ENCODE results near the gene CUEDC2. TPM values are rescaled to one million over a fixed set of nuclear protein-coding genes. Genes with fewer than 3 reads are reported as not detected.

CUEDC2 gene
- total RNA-seq, 1 donor from 2014 or later, result 29.7 TPM

GRCh38 chr10:102434394-102435132, 2.2 kb upstream of the CUEDC2 start:
- FAIRE-seq (no peak), DNase-seq (ENCODE audit: low read depth) (peak; percentile 60)
- TF ChIP-seq, protein P1, sequence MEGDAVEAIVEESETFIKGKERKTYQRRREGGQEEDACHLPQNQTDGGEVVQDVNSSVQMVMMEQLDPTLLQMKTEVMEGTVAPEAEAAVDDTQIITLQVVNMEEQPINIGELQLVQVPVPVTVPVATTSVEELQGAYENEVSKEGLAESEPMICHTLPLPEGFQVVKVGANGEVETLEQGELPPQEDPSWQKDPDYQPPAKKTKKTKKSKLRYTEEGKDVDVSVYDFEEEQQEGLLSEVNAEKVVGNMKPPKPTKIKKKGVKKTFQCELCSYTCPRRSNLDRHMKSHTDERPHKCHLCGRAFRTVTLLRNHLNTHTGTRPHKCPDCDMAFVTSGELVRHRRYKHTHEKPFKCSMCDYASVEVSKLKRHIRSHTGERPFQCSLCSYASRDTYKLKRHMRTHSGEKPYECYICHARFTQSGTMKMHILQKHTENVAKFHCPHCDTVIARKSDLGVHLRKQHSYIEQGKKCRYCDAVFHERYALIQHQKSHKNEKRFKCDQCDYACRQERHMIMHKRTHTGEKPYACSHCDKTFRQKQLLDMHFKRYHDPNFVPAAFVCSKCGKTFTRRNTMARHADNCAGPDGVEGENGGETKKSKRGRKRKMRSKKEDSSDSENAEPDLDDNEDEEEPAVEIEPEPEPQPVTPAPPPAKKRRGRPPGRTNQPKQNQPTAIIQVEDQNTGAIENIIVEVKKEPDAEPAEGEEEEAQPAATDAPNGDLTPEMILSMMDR (IDR thresholded peaks at IDR 0.05; ENCODE audit: insufficient read depth, low read length, severe bottlenecking), result no peak
- Histone ChIP-seq H3K27me3 (ENCODE audit: control insufficient read depth, insufficient read depth, low read length) (no peaks in the 10 kb centered on the region), H3K4me3 (ENCODE audit: low read depth, low read length) (no peak overlapping the region), H3K36me3 (ENCODE audit: control insufficient read depth, insufficient read depth, low read length) (no peaks in the 10 kb centered on the region)

DNA sequence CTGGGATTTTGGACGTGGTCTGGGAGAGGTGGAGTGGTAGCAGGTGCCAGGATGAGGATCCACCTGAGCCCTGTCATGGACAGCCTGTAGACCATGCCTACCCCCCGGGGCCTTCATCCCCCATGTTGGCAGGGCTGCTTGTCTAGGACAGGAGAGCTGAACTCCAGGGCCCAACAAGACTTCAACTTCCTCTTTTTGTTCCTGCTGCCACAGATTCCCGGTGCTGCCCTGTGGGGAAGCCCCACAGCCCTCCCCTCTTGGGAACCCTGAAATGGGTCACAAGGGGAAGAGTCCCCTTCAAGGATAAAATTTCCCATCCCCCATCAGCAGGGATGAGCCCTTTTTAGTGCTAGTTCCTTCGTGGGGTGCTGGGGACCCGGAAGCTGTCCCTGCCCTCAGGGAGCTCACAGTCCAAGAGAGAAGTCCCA, 1.3 kb upstream of the CUEDC2 start:
- H3K36me3 ChIP-seq (ENCODE audit: control insufficient read depth, insufficient read depth, low read length), result no peaks in the 10 kb centered on the region
- no peak for DNase-seq (ENCODE audit: low read depth)
- no peaks in the 10 kb centered on the region for H3K27me3 ChIP-seq (ENCODE audit: control insufficient read depth, insufficient read depth, low read length)
- H3K4me3 ChIP-seq (ENCODE audit: low read depth, low read length), result no peak overlapping the region
- no peak for FAIRE-seq
- TF ChIP-seq, protein P1 (IDR thresholded peaks at IDR 0.05; ENCODE audit: insufficient read depth, low read length, severe bottlenecking), result no peak

GRCh38 chr10:102431452-102432124, 786 bp downstream of the CUEDC2 start:
- DNase-seq (ENCODE audit: low read depth) (no peak), FAIRE-seq (no peak)
- Histone ChIP-seq H3K36me3 (ENCODE audit: control insufficient read depth, insufficient read depth, low read length) (no peaks in the 10 kb centered on the region), H3K4me3 (ENCODE audit: low read depth, low read length) (peak overlapping the region; percentile 67), H3K27me3 (ENCODE audit: control insufficient read depth, insufficient read depth, low read length) (no peaks in the 10 kb centered on the region)
- TF ChIP-seq, protein P1 (IDR thresholded peaks at IDR 0.05; ENCODE audit: insufficient read depth, low read length, severe bottlenecking), result no peak

- H3K36me3 ChIP-seq (ENCODE audit: control insufficient read depth, insufficient read depth, low read length), result no peaks in the 10 kb centered on the region
- no peak overlapping the region for H3K4me3 ChIP-seq (ENCODE audit: low read depth, low read length)
- TF ChIP-seq, protein P1 (IDR thresholded peaks at IDR 0.05; ENCODE audit: insufficient read depth, low read length, severe bottlenecking), result no peak
- no peaks in the 10 kb centered on the region for H3K27me3 ChIP-seq (ENCODE audit: control insufficient read depth, insufficient read depth, low read length)
- no peak for DNase-seq (ENCODE audit: low read depth)
- FAIRE-seq, result no peak
Observed at GRCh38 chr10:102429468-102429867, 2.9 kb downstream of the CUEDC2 start.

GRCh38 chr10:102426803-102427287, 5.5 kb downstream of the CUEDC2 start:
- FAIRE-seq, result no peak
- Histone ChIP-seq H3K36me3 (ENCODE audit: control insufficient read depth, insufficient read depth, low read length) (peaks cover 9% of the 10 kb centered on the region), H3K27me3 (ENCODE audit: control insufficient read depth, insufficient read depth, low read length) (no peaks in the 10 kb centered on the region), H3K4me3 (ENCODE audit: low read depth, low read length) (no peak overlapping the region)
- TF ChIP-seq, protein P1 (IDR thresholded peaks at IDR 0.05; ENCODE audit: insufficient read depth, low read length, severe bottlenecking), result no peak
- no peak for DNase-seq (ENCODE audit: low read depth)

Data from bronchial epithelial cell (primary cell).